ENCODE data around the gene MS4A3.

MS4A3 gene

GRCh38 chr11:60111793-60112192, 55.3 kb downstream of the MS4A3 start:
- TF ChIP-seq POLR2A (IDR thresholded peaks at IDR 0.05; ENCODE audit: low read depth, low read length) = no peak
- DNase-seq (ENCODE audit: insufficient read length, low spot score) = no peak
- no peak for FAIRE-seq

DNA sequence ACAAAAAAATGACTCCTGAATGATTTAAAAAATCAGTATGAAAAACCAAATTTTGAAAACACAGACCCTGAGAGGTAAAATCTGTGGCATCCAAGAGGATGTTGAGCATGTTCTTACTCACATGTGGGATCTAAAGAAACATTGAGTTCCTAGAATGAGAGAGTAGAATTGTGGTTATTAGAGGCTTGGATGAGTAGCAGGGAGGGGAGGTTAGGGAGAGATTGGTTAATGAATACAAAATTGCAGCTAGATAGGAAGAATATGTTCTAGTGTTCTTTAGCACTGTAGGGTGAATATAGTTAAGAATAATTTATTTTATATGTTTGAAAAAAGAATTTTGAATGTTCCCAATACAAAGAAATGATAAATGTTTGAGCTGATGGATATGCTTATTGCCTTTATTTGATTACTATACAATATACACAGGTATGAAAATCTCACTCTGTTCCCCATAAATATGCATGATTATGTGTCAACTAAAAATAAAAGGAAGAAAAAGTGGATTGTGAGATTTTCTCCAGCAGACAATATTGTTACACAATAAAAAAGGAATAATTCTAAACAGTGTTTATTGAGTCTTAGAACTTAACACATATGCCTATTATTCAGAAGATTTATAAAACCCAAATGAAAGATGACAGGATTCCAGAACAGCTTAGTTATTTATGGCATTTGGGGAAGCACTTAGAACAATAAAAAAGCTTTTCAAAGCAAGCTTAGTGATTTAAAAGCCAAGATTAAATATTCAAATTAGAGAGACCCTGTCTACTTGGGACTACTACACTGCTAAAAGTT, 60.7 kb downstream of the MS4A3 start:
- TF ChIP-seq POLR2A (IDR thresholded peaks at IDR 0.05; ENCODE audit: low read depth, low read length) = no peak
- DNase-seq (ENCODE audit: insufficient read length, low spot score) = no peak
- FAIRE-seq = no peak

GRCh38 chr11:60118338-60118737, 61.9 kb downstream of the MS4A3 start:
- no peak for DNase-seq (ENCODE audit: insufficient read length, low spot score)
- no peak for TF ChIP-seq POLR2A (IDR thresholded peaks at IDR 0.05; ENCODE audit: low read depth, low read length)
- no peak for FAIRE-seq

GRCh38 chr11:60119710-60120109, 63.2 kb downstream of the MS4A3 start:
- no peak for FAIRE-seq
- TF ChIP-seq POLR2A (IDR thresholded peaks at IDR 0.05; ENCODE audit: low read depth, low read length) = no peak

More at GRCh38 chr11:60119710-60120109, 63.2 kb downstream of the MS4A3 start:
- no peak for DNase-seq (ENCODE audit: insufficient read length, low spot score)
